NCI-H2227 (cell line): ENCODE results near the gene SP8.

ENCODE experiments used
- DNase-seq: peaks from one replicate; lab custom pipeline; 2025; ENCODE audit not compliant: unreplicated experiment; lab: John Stamatoyannopoulos, UW

The SP8 gene

GRCh38 chr7:20795361-20795760 lies 8.7 kb upstream of the SP8 start:
- no peak for DNase-seq

GRCh38 chr7:20794676-20795075 lies 8.0 kb upstream of the SP8 start:
- DNase-seq = peak; percentile 72

- peak; percentile 52 for DNase-seq
These were observed 7.2 kb upstream of the SP8 start for GRCh38 chr7:20793694-20794394.

- DNase-seq = peak; percentile 88
These were observed 6.6 kb upstream of the SP8 start for GRCh38 chr7:20793248-20793647.

- peak; percentile 53 for DNase-seq
These were observed 5.1 kb upstream of the SP8 start for GRCh38 chr7:20791538-20792434.

- peak; percentile 14 for DNase-seq
These were observed 3.7 kb upstream of the SP8 start for GRCh38 chr7:20790375-20790774.

- DNase-seq = peak; percentile 47
These were observed 1.8 kb upstream of the SP8 start for GRCh38 chr7:20788420-20788990.

- peak; percentile 82 for DNase-seq
These were observed 1.2 kb upstream of the SP8 start for GRCh38 chr7:20787660-20788419.

- peak; percentile 79 for DNase-seq
These were observed 286 bp downstream of the SP8 start for GRCh38 chr7:20786421-20786778.

GRCh38 chr7:20786049-20786412 lies 655 bp downstream of the SP8 start:
- no peak for DNase-seq

- peak; percentile 51 for DNase-seq
These were observed 1.3 kb downstream of the SP8 start for GRCh38 chr7:20785157-20786048.

- DNase-seq = peak; percentile 61
These were observed 2.1 kb downstream of the SP8 start for GRCh38 chr7:20784388-20785156.

- peak; percentile 44 for DNase-seq
These were observed 2.8 kb downstream of the SP8 start for GRCh38 chr7:20783700-20784387.

GRCh38 chr7:20783125-20783699 lies 3.5 kb downstream of the SP8 start:
- no peak for DNase-seq

- peak; percentile 60 for DNase-seq
These were observed 7.6 kb downstream of the SP8 start for GRCh38 chr7:20779041-20779440.

GRCh38 chr7:20778063-20778721 lies 8.5 kb downstream of the SP8 start:
- DNase-seq = peak; percentile 81

GRCh38 chr7:20777377-20778062 lies 9.2 kb downstream of the SP8 start:
- peak; percentile 68 for DNase-seq
